Keratinocyte (primary cell): ENCODE data around the gene POLE. TPM values are rescaled to one million over a fixed set of nuclear protein-coding genes. Genes with fewer than 3 reads are reported as not detected.

Experiments used
- DNase-seq: peaks from one replicate; pipeline ENCODE4 v3.0.0-alpha.2; 2011; ENCODE audit warnings: low read depth, missing footprints, low spot score
- FAIRE-seq: peaks from 2 replicates; lab custom pipeline; 2011; peaks lifted over from hg19 to GRCh38; lab: Jason Lieb, UNC
- H2AFZ ChIP-seq: 2 replicates; pipeline ENCODE4 v1.6.0; 2012; ENCODE audit warnings: low read length, control low read depth, inconsistent platforms; ENCODE audit not compliant: control insufficient read depth
- H3K27ac ChIP-seq: 2 replicates; pipeline ENCODE4 v1.5.1; 2011; ENCODE audit warnings: low read length; ENCODE audit not compliant: control insufficient read depth, insufficient read depth
- H3K27me3 ChIP-seq: 3 replicates; pipeline ENCODE4 v1.6.0; 2011; ENCODE audit warnings: low read length; ENCODE audit not compliant: control insufficient read depth, insufficient read depth; ENCODE audit errors: extremely low read depth
- H3K36me3 ChIP-seq, 2 experiments: 2 replicates in 1 of 2; 3 replicates in 1 of 2; pipeline ENCODE4 v1.5.1; 2011; ENCODE audit warnings: low read length in 2 of 2, mild to moderate bottlenecking in 1 of 2; ENCODE audit not compliant: control insufficient read depth in 2 of 2, insufficient read depth in 2 of 2; ENCODE audit errors: extremely low read depth in 1 of 2
- H3K4me1 ChIP-seq: 3 replicates; pipeline ENCODE4 v1.5.1; 2011; ENCODE audit warnings: low read length; ENCODE audit not compliant: control insufficient read depth, insufficient read depth; ENCODE audit errors: extremely low read depth
- H3K4me2 ChIP-seq: 3 replicates; pipeline ENCODE4 v1.6.0; 2011; ENCODE audit warnings: low read depth, low read length; ENCODE audit not compliant: control insufficient read depth, insufficient read depth; ENCODE audit errors: extremely low read depth
- H3K4me3 ChIP-seq, 3 experiments: fragments of 200-600 bp in 1 of 3; sonication (generic) in 1 of 3; 2 replicates in 2 of 3; 3 replicates in 1 of 3; pipeline ENCODE4 v1.5.1; 2011 to 2016; ENCODE audit warnings: low read length in 3 of 3, mild to moderate bottlenecking in 3 of 3, control low read depth in 2 of 3, inconsistent platforms in 1 of 3, low read depth in 1 of 3, mixed read lengths in 1 of 3, mixed run types in 1 of 3, moderate library complexity in 1 of 3; ENCODE audit not compliant: control insufficient read depth in 2 of 3, insufficient read depth in 2 of 3; ENCODE audit errors: extremely low read depth in 1 of 3
- H3K79me2 ChIP-seq: 2 replicates; pipeline ENCODE4 v1.6.0; 2012; ENCODE audit warnings: low read length; ENCODE audit not compliant: control insufficient read depth, insufficient read depth
- H3K9ac ChIP-seq: 3 replicates; pipeline ENCODE4 v1.6.0; 2011; ENCODE audit warnings: low read length; ENCODE audit not compliant: control insufficient read depth, insufficient read depth; ENCODE audit errors: extremely low read depth
- H3K9me1 ChIP-seq: 3 replicates; pipeline ENCODE4 v1.6.0; 2011; ENCODE audit warnings: low read length; ENCODE audit not compliant: control insufficient read depth, insufficient read depth; ENCODE audit errors: extremely low read depth
- H3K9me3 ChIP-seq: 2 replicates; pipeline ENCODE4 v1.5.1; 2012; ENCODE audit warnings: low read depth, low read length; ENCODE audit not compliant: control insufficient read depth
- H4K20me1 ChIP-seq: 3 replicates; pipeline ENCODE4 v1.6.0; 2011; ENCODE audit warnings: low read length; ENCODE audit not compliant: control insufficient read depth, insufficient read depth; ENCODE audit errors: extremely low read depth
- EZH2 ChIP-seq: IDR thresholded peaks from one replicate; pipeline ENCODE4 v1.6.1; 2012; ENCODE audit warnings: inconsistent platforms, mild to moderate bottlenecking, low read length, moderate library complexity
- dilution Hi-C: fragments of 300-500 bp; cut with MboI; formaldehyde crosslinking; loops from one replicate; pipeline ENCODE4 v1.7.0; 2020; ENCODE audit warnings: low sequenced_read_pairs; ENCODE audit not compliant: extremely low pct_ligation_motif_present
- polyA plus RNA-seq, 5 experiments: library from polyadenylated mRNA; depleted of rRNA in 3 of 5; stranded (reverse) in 3 of 5; stranded (forward) in 1 of 5; unstranded in 1 of 5; fragments of >200 nt; gene quantifications; 1 replicate in 1 of 5; 2 replicates in 3 of 5; 3 replicates in 1 of 5; pipeline versions ENCODE4 v1.2.1 to v1.2.3, GENCODE V29; 2011 to 2012; ENCODE audit warnings: missing spikeins in 2 of 5, low read depth in 1 of 5, low replicate concordance in 1 of 5
- TF ChIP-seq, protein P1 (sequence below), 3 experiments: IDR thresholded peaks in 1 of 3; conservative IDR thresholded peaks in 1 of 3; optimal IDR thresholded peaks in 1 of 3; 2 replicates in 2 of 3; 3 replicates in 1 of 3; pipeline versions ENCODE3 to v1.5.1; 2011; ENCODE audit warnings: low read length in 3 of 3, mild to moderate bottlenecking in 3 of 3, moderate library complexity in 2 of 3, control low read depth in 1 of 3, inconsistent platforms in 1 of 3; ENCODE audit not compliant: insufficient read depth in 2 of 3; ENCODE audit errors: extremely low read depth in 1 of 3

POLE gene
- polyA plus RNA-seq, 1 donor (not counting 4 experiments of a cell fraction or from before 2014, with no cell fraction given), result 14.8 TPM

DNA sequence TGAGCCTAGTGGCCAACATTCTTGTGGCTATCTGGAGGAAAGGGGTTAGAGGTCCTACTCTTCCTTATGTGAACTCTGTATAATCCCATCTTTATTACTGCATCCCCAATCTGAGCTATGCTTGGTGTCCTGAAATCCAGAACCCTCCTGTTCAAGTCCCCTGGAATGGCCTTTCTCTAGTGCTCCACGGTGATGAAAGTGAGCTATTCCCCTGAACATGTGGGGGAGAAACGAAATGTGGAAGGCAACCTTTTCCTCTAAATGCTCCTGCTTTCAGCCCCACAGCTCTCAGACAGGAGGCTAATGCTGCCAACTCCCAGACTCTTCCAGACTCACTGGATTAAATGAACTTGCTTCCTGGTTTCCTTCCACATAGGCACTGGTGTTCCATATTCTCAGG lies 21.0 kb upstream of the POLE start:
- no peak for DNase-seq
- dilution Hi-C loops, result no loop called here
- H3K27ac ChIP-seq, result no peak overlapping the region
- peaks cover 3% of the 10 kb centered on the region for H4K20me1 ChIP-seq
- H3K9me1 ChIP-seq, result no peaks in the 10 kb centered on the region
- H3K4me1 ChIP-seq, result peaks cover 15% of the 10 kb centered on the region
- H3K36me3 ChIP-seq, result peaks cover 0 to 8% of the 10 kb centered on the region in 2 experiments
- H3K9me3 ChIP-seq, result no peaks in the 10 kb centered on the region
- no peak overlapping the region for H3K4me2 ChIP-seq
- H3K27me3 ChIP-seq, result no peaks in the 10 kb centered on the region
- TF ChIP-seq EZH2, result no peak
- TF ChIP-seq, protein P1, sequence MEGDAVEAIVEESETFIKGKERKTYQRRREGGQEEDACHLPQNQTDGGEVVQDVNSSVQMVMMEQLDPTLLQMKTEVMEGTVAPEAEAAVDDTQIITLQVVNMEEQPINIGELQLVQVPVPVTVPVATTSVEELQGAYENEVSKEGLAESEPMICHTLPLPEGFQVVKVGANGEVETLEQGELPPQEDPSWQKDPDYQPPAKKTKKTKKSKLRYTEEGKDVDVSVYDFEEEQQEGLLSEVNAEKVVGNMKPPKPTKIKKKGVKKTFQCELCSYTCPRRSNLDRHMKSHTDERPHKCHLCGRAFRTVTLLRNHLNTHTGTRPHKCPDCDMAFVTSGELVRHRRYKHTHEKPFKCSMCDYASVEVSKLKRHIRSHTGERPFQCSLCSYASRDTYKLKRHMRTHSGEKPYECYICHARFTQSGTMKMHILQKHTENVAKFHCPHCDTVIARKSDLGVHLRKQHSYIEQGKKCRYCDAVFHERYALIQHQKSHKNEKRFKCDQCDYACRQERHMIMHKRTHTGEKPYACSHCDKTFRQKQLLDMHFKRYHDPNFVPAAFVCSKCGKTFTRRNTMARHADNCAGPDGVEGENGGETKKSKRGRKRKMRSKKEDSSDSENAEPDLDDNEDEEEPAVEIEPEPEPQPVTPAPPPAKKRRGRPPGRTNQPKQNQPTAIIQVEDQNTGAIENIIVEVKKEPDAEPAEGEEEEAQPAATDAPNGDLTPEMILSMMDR (optimal IDR thresholded peaks at IDR 0.05 in 1 of 3, IDR thresholded peaks at IDR 0.05 in 1 of 3, conservative IDR thresholded peaks at IDR 0.05 in 1 of 3; ENCODE audit: extremely low read depth in 1 of 3, insufficient read depth in 2 of 3, low read length in 3 of 3), result no peak
- no peak for FAIRE-seq
- no peak overlapping the region for H3K9ac ChIP-seq
- no peak overlapping the region for H3K4me3 ChIP-seq
- peaks cover 29% of the 10 kb centered on the region for H3K79me2 ChIP-seq
- H2AFZ ChIP-seq, result no peak overlapping the region

DNA sequence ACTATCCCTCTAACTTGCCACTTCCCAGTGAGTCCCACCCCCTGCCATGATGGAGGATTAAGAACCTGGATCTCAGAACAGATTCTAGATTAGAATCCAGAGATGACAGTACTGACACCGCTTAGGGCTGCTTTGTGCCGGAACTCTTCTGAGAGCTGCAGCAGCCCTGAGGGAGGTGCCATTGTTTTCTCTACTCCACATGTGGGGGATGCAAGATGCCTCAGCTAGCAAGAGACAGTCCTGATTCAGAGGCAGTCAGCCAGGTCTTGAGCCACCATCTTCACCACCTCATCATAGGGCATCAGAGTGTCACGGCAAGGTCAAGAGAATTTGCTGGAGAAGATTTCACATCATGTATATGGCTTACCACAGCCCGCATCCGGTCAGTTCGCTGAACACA lies 20.1 kb upstream of the POLE start:
- no peak for DNase-seq
- dilution Hi-C loops, result no loop called here
- H3K4me1 ChIP-seq, result peaks cover 8% of the 10 kb centered on the region
- peaks cover 22% of the 10 kb centered on the region for H3K79me2 ChIP-seq
- H3K9me1 ChIP-seq, result no peaks in the 10 kb centered on the region
- H3K9me3 ChIP-seq, result no peaks in the 10 kb centered on the region
- H3K9ac ChIP-seq, result no peak overlapping the region
- H2AFZ ChIP-seq, result no peak overlapping the region
- H3K4me3 ChIP-seq, result no peak overlapping the region
- H3K36me3 ChIP-seq, result peaks cover 0 to 8% of the 10 kb centered on the region in 2 experiments
- H3K4me2 ChIP-seq, result no peak overlapping the region
- no peak overlapping the region for H3K27ac ChIP-seq
- TF ChIP-seq EZH2, result no peak
- TF ChIP-seq, protein P1 (optimal IDR thresholded peaks at IDR 0.05 in 1 of 3, IDR thresholded peaks at IDR 0.05 in 1 of 3, conservative IDR thresholded peaks at IDR 0.05 in 1 of 3; ENCODE audit: extremely low read depth in 1 of 3, insufficient read depth in 2 of 3, low read length in 3 of 3), result no peak
- no peaks in the 10 kb centered on the region for H3K27me3 ChIP-seq
- no peaks in the 10 kb centered on the region for H4K20me1 ChIP-seq
- FAIRE-seq, result no peak
